ENCODE results near the gene LRCOL1. TPM values are rescaled to one million over a fixed set of nuclear protein-coding genes. Genes with fewer than 3 reads are reported as not detected.

LRCOL1 gene
- polyA plus RNA-seq, 3 donors: not detected

DNA sequence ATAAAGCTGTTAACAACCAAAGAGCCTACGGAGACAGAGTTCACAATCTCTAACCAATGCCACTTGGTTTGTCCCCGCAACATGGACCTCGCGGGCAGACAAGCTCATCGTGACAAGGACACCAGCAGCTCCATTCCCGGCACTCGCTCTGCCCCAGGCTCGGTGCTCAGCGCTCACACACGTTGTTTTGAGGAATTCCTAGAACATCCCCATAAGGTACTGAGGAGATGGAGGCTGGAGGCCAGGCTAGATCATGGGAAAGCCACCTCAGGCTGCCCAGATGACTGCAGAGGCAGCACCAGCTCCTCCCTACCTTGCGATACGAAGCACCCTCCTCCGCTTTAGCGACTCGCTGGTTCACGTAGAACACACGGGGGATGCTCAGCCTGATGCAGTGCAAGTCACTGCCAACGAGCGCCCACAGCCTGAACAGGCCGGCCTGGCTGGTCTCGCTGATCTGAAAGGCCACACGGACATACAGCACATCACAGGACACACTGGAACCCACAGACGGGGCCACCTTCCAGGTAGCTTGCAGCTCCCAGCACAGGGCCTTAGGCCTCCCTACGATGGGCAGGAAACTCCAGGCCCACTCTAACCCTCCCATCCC, 38.3 kb upstream of the LRCOL1 start:
- no peak overlapping the region for H3K4me3 Mint-ChIP-seq
- no peak overlapping the region for H3K9ac ChIP-seq (ENCODE audit: insufficient read depth, low read length, poor library complexity, severe bottlenecking)
- no peak overlapping the region for H3K27ac Mint-ChIP-seq
- no peaks in the 10 kb centered on the region for H4K20me1 ChIP-seq (ENCODE audit: insufficient read depth, low read length)
- WGBS (ENCODE audit: insufficient coverage): 95% methylated on average over 21 of the region's 24 CpGs
- intact Hi-C loops (cut with micrococcal nuclease): no loop called here
- H3K36me3 Mint-ChIP-seq: peaks cover 70 to 88% of the 10 kb centered on the region in 2 donors
- DNase-seq: no peak
- H3K4me1 Mint-ChIP-seq: no peaks in the 10 kb centered on the region
- peaks cover 0 to 1% (median 0%) of the 10 kb centered on the region in 3 donors for H3K27me3 Mint-ChIP-seq (ENCODE audit: low read depth in 3 of 3)
- no peaks in the 10 kb centered on the region for H3K4me1 ChIP-seq (ENCODE audit: control insufficient read depth in 1 of 2, insufficient read depth in 2 of 2, low read length in 2 of 2)
- no peak overlapping the region for H3K4me3 ChIP-seq (replicated peaks in 1 of 3; ENCODE audit: low read depth in 2 of 3, low read length in 3 of 3)
- no peaks in the 10 kb centered on the region for H3K9me3 ChIP-seq (replicated peaks in 1 of 2; ENCODE audit: control insufficient read depth in 1 of 2, insufficient read depth in 1 of 2, low read length in 2 of 2)
- H2AFZ ChIP-seq (ENCODE audit: insufficient read depth, low read depth, low read length, poor library complexity, severe bottlenecking): no peak overlapping the region
- no peaks in the 10 kb centered on the region for H3K27me3 ChIP-seq (ENCODE audit: control insufficient read depth in 2 of 2, insufficient read depth in 2 of 2, low read length in 2 of 2)
- H3K36me3 ChIP-seq (replicated peaks in 1 of 2; ENCODE audit: control insufficient read depth in 1 of 2, insufficient read depth in 2 of 2, low read length in 2 of 2): peaks cover 54 to 89% of the 10 kb centered on the region in 2 donors
- no peak for TF ChIP-seq CTCF (IDR thresholded peaks at IDR 0.05)
- no peak overlapping the region for H3K4me2 ChIP-seq (replicated peaks; ENCODE audit: extremely low read depth, low read length, poor library complexity, severe bottlenecking)
- H3K27ac ChIP-seq (ENCODE audit: low read depth in 1 of 2, low read length in 2 of 2): no peak overlapping the region
- no peaks in the 10 kb centered on the region for H3K9me3 Mint-ChIP-seq
- H3K79me2 ChIP-seq (ENCODE audit: insufficient read depth, low read length): no peaks in the 10 kb centered on the region

DNA sequence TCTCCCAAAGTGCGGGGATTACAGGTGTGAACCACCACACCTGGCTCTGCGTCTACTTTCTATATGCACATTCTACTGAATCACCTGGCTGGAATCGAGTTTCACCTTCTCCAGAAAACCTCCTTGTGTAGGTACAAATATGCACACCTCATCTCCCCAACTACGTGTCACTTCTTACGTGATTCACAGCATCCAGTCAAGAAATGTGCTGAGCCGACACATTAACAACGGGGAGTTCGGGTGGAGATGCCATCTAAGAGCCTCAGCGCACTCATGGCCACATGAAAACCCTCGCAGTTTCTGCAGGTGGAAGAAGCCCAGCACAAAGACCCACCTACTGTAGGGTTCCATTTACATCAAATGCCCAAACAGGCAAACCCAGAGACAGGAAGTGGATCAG, 37.5 kb upstream of the LRCOL1 start:
- Histone ChIP-seq H2AFZ (ENCODE audit: insufficient read depth, low read depth, low read length, poor library complexity, severe bottlenecking) (no peak overlapping the region), H3K36me3 (replicated peaks in 1 of 2; ENCODE audit: control insufficient read depth in 1 of 2, insufficient read depth in 2 of 2, low read length in 2 of 2) (peaks cover 48 to 89% of the 10 kb centered on the region in 2 donors), H3K4me2 (replicated peaks; ENCODE audit: extremely low read depth, low read length, poor library complexity, severe bottlenecking) (no peak overlapping the region), H3K27ac (ENCODE audit: low read depth in 1 of 2, low read length in 2 of 2) (no peak overlapping the region), H3K79me2 (ENCODE audit: insufficient read depth, low read length) (no peaks in the 10 kb centered on the region), H3K9me3 (replicated peaks in 1 of 2; ENCODE audit: control insufficient read depth in 1 of 2, insufficient read depth in 1 of 2, low read length in 2 of 2) (no peaks in the 10 kb centered on the region), H4K20me1 (ENCODE audit: insufficient read depth, low read length) (no peaks in the 10 kb centered on the region), H3K4me3 (replicated peaks in 1 of 3; ENCODE audit: low read depth in 2 of 3, low read length in 3 of 3) (no peak overlapping the region), H3K9ac (ENCODE audit: insufficient read depth, low read length, poor library complexity, severe bottlenecking) (no peak overlapping the region), H3K4me1 (ENCODE audit: control insufficient read depth in 1 of 2, insufficient read depth in 2 of 2, low read length in 2 of 2) (no peaks in the 10 kb centered on the region), H3K27me3 (ENCODE audit: control insufficient read depth in 2 of 2, insufficient read depth in 2 of 2, low read length in 2 of 2) (no peaks in the 10 kb centered on the region)
- no peak overlapping the region for H3K4me3 Mint-ChIP-seq
- DNase-seq: no peak
- no peaks in the 10 kb centered on the region for H3K9me3 Mint-ChIP-seq
- no peak for TF ChIP-seq CTCF (IDR thresholded peaks at IDR 0.05)
- peak overlapping the region in 1 of 7 donors; percentile 14 for H3K27ac Mint-ChIP-seq
- H3K27me3 Mint-ChIP-seq (ENCODE audit: low read depth in 3 of 3): peaks cover 0 to 1% (median 0%) of the 10 kb centered on the region in 3 donors
- H3K36me3 Mint-ChIP-seq: peaks cover 70 to 90% of the 10 kb centered on the region in 2 donors
- intact Hi-C loops (cut with micrococcal nuclease): no loop called here
- no peaks in the 10 kb centered on the region for H3K4me1 Mint-ChIP-seq
- WGBS (ENCODE audit: insufficient coverage): 93% methylated on average over 7 of the region's 10 CpGs
